ENCODE results near the gene BAAT.

The BAAT gene

DNA sequence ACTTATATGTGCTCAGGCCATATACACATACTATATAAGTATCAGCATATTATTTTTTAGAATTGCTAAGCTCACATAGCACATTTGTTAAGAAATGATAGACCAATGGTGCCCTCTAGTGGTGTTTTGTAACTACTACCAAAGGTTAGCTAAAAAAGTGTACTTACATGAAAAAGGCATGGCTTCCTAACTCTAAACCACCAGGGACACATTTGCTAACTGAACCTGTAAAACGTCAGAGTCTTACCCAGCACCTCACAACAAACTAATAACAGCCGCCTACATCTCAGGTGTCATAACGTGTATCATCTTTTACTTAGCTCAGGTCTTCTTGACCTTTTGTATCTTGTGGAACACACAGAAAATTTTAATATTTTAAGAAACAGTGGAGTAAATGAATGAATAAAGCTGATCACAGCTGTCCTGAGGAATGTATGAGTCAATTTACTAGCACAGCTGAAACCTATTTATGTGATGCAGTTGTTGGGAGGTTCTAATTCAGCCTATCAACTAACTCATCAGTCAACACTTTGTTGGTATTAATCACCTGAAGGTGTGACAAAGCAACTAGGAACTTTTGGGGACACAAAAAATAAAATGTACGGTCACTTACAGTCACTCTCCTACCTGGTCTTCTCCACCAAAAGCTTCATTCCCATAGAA is 72.9 kb downstream of the BAAT start:
- DNase-seq = peak; percentile 86

DNA sequence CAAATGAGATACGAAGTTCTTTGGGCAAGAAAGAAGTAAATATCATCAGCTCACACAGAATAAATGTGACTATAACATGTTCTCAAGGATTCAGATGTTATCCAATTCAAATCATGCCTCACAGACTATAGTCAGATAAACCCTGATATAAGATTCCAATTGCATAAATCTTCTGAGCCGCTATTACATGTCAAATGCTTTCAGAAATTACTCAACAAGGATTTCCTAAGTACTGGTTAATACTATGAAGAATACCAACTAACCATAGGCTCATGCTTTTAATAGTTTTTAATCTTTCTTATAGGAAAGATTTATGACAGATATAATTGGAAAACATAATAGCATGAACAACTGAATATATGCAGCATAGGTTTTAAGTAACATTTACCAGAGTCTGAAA is 73.6 kb downstream of the BAAT start:
- no peak for DNase-seq
